H9 (cell line): Measurements from ENCODE around the gene ENTPD6. TPM values are rescaled to one million over a fixed set of nuclear protein-coding genes. Genes with fewer than 3 reads are reported as not detected.
A peak's percentile ranks its signal among the peaks of the same experiment; 100 is the strongest.

ENCODE experiments used
- DNase-seq: peaks from one replicate; pipeline ENCODE4 v3.0.0-alpha.2; 2017
- H2AFZ ChIP-seq: one replicate; pipeline ENCODE4 v1.6.1; 2013; ENCODE audit warnings: mild to moderate bottlenecking, low read length, control low read depth, moderate library complexity
- H2AK5ac ChIP-seq: 2 replicates; pipeline ENCODE4 v1.6.1; 2013; ENCODE audit warnings: low read length, control low read depth, mixed read lengths; ENCODE audit not compliant: insufficient read length
- H2BK120ac ChIP-seq: one replicate; pipeline ENCODE4 v1.6.1; 2013; ENCODE audit warnings: low read depth, mild to moderate bottlenecking, low read length, control low read depth, inconsistent platforms; ENCODE audit not compliant: poor library complexity, severe bottlenecking
- H2BK12ac ChIP-seq: 2 replicates; pipeline ENCODE4 v1.6.1; 2013; ENCODE audit warnings: low read length, control low read depth, mixed read lengths, low read depth; ENCODE audit not compliant: insufficient read length
- H2BK15ac ChIP-seq: 2 replicates; pipeline ENCODE4 v1.6.1; 2013; ENCODE audit warnings: low read depth, low read length, control low read depth
- H2BK20ac ChIP-seq: one replicate; pipeline ENCODE4 v1.6.1; 2013; ENCODE audit warnings: low read depth, mild to moderate bottlenecking, low read length, control low read depth, inconsistent platforms; ENCODE audit not compliant: poor library complexity, severe bottlenecking
- H2BK5ac ChIP-seq: 2 replicates; pipeline ENCODE4 v1.6.1; 2013; ENCODE audit warnings: low read length, control low read depth, mixed read lengths; ENCODE audit not compliant: insufficient read length
- H3K14ac ChIP-seq: 2 replicates; pipeline ENCODE4 v1.6.1; 2013; ENCODE audit warnings: low read length, control low read depth; ENCODE audit not compliant: insufficient read depth
- H3K18ac ChIP-seq: 2 replicates; pipeline ENCODE4 v1.6.1; 2013; ENCODE audit warnings: low read depth, mild to moderate bottlenecking, mixed read lengths, low read length, control low read depth; ENCODE audit not compliant: insufficient read length
- H3K23ac ChIP-seq: 2 replicates; pipeline ENCODE4 v1.6.1; 2013; ENCODE audit warnings: low read length, control low read depth, mixed read lengths, low read depth; ENCODE audit not compliant: insufficient read length
- H3K23me2 ChIP-seq: 2 replicates; pipeline ENCODE4 v1.6.1; 2013; ENCODE audit warnings: low read depth, mild to moderate bottlenecking, mixed read lengths, low read length, control low read depth; ENCODE audit not compliant: insufficient read length, poor library complexity, severe bottlenecking
- H3K27ac ChIP-seq: 2 replicates; pipeline ENCODE4 v1.5.1; 2013; ENCODE audit warnings: low read length, control low read depth, mixed read lengths, low read depth; ENCODE audit not compliant: insufficient read length
- H3K27me3 ChIP-seq: 2 replicates; pipeline ENCODE4 v1.6.1; 2013; ENCODE audit warnings: low read length, control low read depth, inconsistent platforms; ENCODE audit not compliant: insufficient read depth
- H3K4ac ChIP-seq: 2 replicates; pipeline ENCODE4 v1.6.1; 2013; ENCODE audit warnings: low read depth, mild to moderate bottlenecking, control low read depth, inconsistent platforms, low read length, moderate library complexity
- H3K4me1 ChIP-seq: 2 replicates; pipeline ENCODE4 v1.6.1; 2013; ENCODE audit warnings: low read length, control low read depth, inconsistent platforms; ENCODE audit not compliant: insufficient read depth
- H3K4me2 ChIP-seq: 2 replicates; pipeline ENCODE4 v1.6.1; 2013; ENCODE audit warnings: low read length, control low read depth, mixed read lengths; ENCODE audit not compliant: insufficient read length, insufficient read depth
- H3K56ac ChIP-seq: 2 replicates; pipeline ENCODE4 v1.6.1; 2013; ENCODE audit warnings: low read depth, mild to moderate bottlenecking, mixed read lengths, low read length, control low read depth; ENCODE audit not compliant: insufficient read length
- H3K79me1 ChIP-seq: 2 replicates; pipeline ENCODE4 v1.6.1; 2013; ENCODE audit warnings: low read depth, mild to moderate bottlenecking, moderate library complexity, low read length, control low read depth, inconsistent platforms; ENCODE audit not compliant: insufficient read depth, poor library complexity, severe bottlenecking
- H3K79me2 ChIP-seq: 2 replicates; pipeline ENCODE4 v1.6.1; 2013; ENCODE audit warnings: low read length, control low read depth, inconsistent platforms; ENCODE audit not compliant: insufficient read depth
- H3K9ac ChIP-seq: 2 replicates; pipeline ENCODE4 v1.6.1; 2013; ENCODE audit warnings: low read length, control low read depth, mixed read lengths; ENCODE audit not compliant: insufficient read length; ENCODE audit errors: extremely low read depth
- H3K9me3 ChIP-seq: one replicate; pipeline ENCODE4 v1.6.1; 2013; ENCODE audit warnings: low read depth, low read length, inconsistent platforms; ENCODE audit not compliant: control insufficient read depth
- H3T11ph ChIP-seq: one replicate; pipeline ENCODE4 v1.6.1; 2013; ENCODE audit warnings: mild to moderate bottlenecking, low read length, control low read depth, inconsistent platforms
- H4K20me1 ChIP-seq: one replicate; pipeline ENCODE4 v1.6.1; 2013; ENCODE audit not compliant: control insufficient read depth, insufficient read length, insufficient read depth
- H4K5ac ChIP-seq: 2 replicates; pipeline ENCODE4 v1.6.1; 2013; ENCODE audit warnings: low read depth, mild to moderate bottlenecking, mixed read lengths, low read length, control low read depth; ENCODE audit not compliant: insufficient read length
- H4K8ac ChIP-seq: replicated peaks from 2 replicates; pipeline ENCODE4 v1.6.1; 2013; ENCODE audit warnings: low read length, control low read depth, mixed read lengths, low read depth; ENCODE audit not compliant: insufficient read length
- H4K91ac ChIP-seq: 2 replicates; pipeline ENCODE4 v1.6.1; 2013; ENCODE audit warnings: low read depth, mild to moderate bottlenecking, moderate library complexity, mixed read lengths, low read length, control low read depth; ENCODE audit not compliant: insufficient read length
- H3K27ac Mint-ChIP-seq, 3 experiments: 2 replicates in 2 of 3; 3 replicates in 1 of 3; pipeline ENCODE4 v1.8.0; 2020 to 2021; ENCODE audit warnings: mixed read lengths in 3 of 3, mild to moderate bottlenecking in 1 of 3, moderate library complexity in 1 of 3
- H3K27me3 Mint-ChIP-seq: 2 replicates; pipeline ENCODE4 v1.8.0; 2021; ENCODE audit warnings: low read depth, mild to moderate bottlenecking, moderate library complexity, mixed read lengths
- H3K36me3 Mint-ChIP-seq, 3 experiments: 2 replicates in 2 of 3; 3 replicates in 1 of 3; pipeline ENCODE4 v1.8.0; 2020 to 2021; ENCODE audit warnings: low read depth in 3 of 3, mixed read lengths in 3 of 3; ENCODE audit not compliant: insufficient read depth in 1 of 3
- H3K4me1 Mint-ChIP-seq, 2 experiments: 2 replicates each; pipeline ENCODE4 v1.8.0; 2020; ENCODE audit warnings: mixed read lengths in 2 of 2
- H3K4me3 Mint-ChIP-seq, 2 experiments: 2 replicates in 1 of 2; 3 replicates in 1 of 2; pipeline ENCODE4 v1.8.0; 2020 to 2021; ENCODE audit warnings: mild to moderate bottlenecking in 2 of 2, mixed read lengths in 2 of 2, moderate library complexity in 1 of 2
- H3K9me3 Mint-ChIP-seq, 2 experiments: 2 replicates in 1 of 2; 3 replicates in 1 of 2; pipeline ENCODE4 v1.8.0; 2020; ENCODE audit warnings: mild to moderate bottlenecking in 2 of 2, mixed read lengths in 2 of 2, moderate library complexity in 1 of 2
- CTCF ChIP-seq: fragments of 200-600 bp; sonication (generic); conservative IDR thresholded peaks from 3 replicates; pipeline ENCODE4 v1.8.0; 2021; ENCODE audit warnings: antibody characterized with exemption, mild to moderate bottlenecking
- WGBS: extraction: QIAGEN DNeasy Blood & Tissue Kit; methylation state at CpG from one replicate; pipeline ENCODE4 v1.1.7; 2013; ENCODE audit warnings: missing lambda C conversion rate, low lambda C conversion rate, mixed read lengths; ENCODE audit not compliant: insufficient read length; ENCODE audit errors: extremely low coverage; 5-methylcytosine and 5-hydroxymethylcytosine counted together
- total RNA-seq: library from RNA; stranded (reverse); gene quantifications from 2 replicates; pipeline ENCODE4 v1.2.1, GENCODE V29; 2021

Gene ENTPD6
- total RNA-seq, 1 experiment from 2014 or later = 57.4 TPM

GRCh38 chr20:25274891-25275812, 79.6 kb downstream of the ENTPD6 start:
- Histone ChIP-seq H3K27me3 (no peaks in the 10 kb centered on the region), H3K14ac (no peak overlapping the region), H3K79me2 (no peaks in the 10 kb centered on the region), H3K18ac (no peak overlapping the region), H3K4ac (no peak overlapping the region), H2BK120ac (no peak overlapping the region), H3K79me1 (no peaks in the 10 kb centered on the region), H3K4me2 (no peak overlapping the region), H4K20me1 (no peaks in the 10 kb centered on the region), H3K9me3 (no peaks in the 10 kb centered on the region), H3K4me1 (no peaks in the 10 kb centered on the region), H3K23me2 (no peaks in the 10 kb centered on the region), H4K8ac (no peak overlapping the region), H2AFZ (no peak overlapping the region), H3T11ph (no peak overlapping the region), H3K9ac (no peak overlapping the region), H2AK5ac (no peak overlapping the region), H4K91ac (no peak overlapping the region), H3K56ac (no peak overlapping the region), H2BK12ac (no peak overlapping the region), H3K27ac (no peak overlapping the region), H3K23ac (no peak overlapping the region), H4K5ac (no peak overlapping the region), H2BK5ac (no peak overlapping the region), H2BK15ac (no peak overlapping the region), H2BK20ac (no peak overlapping the region)
- WGBS = no CpG with 5 or more reads among the region's 32 CpGs
- Mint-ChIP-seq H3K4me3 (no peak overlapping the region; a peak in 1 of 5 replicates), H3K36me3 (peaks cover 22 to 80% (median 40%) of the 10 kb centered on the region in 3 experiments; a peak in 6 of 7 replicates), H3K9me3 (no peaks in the 10 kb centered on the region; a peak in 1 of 5 replicates), H3K27me3 (no peaks in the 10 kb centered on the region), H3K4me1 (no peaks in the 10 kb centered on the region), H3K27ac (peak overlapping the region in 2 of 3 experiments; percentile 46 to 85; a peak in 4 of 7 replicates)
- TF ChIP-seq CTCF = no peak
- DNase-seq = no peak
